Prostate gland (tissue), 2 donors: ENCODE data around the gene MACO1.

Source experiments
- POLR2A ChIP-seq: fragments of 450-650 bp; IDR thresholded peaks from one replicate; pipeline ENCODE4 v1.6.1; 2016; ENCODE audit warnings: antibody characterized with exemption, mild to moderate bottlenecking
- POLR2AphosphoS5 ChIP-seq: sonication (generic); formaldehyde crosslinking; IDR thresholded peaks from one replicate; pipeline ENCODE4 v1.6.1; 2017; ENCODE audit warnings: antibody characterized with exemption
- TF ChIP-seq, protein P1 (sequence below), 4 experiments: fragments of 200-600 bp in 2 of 4; fragments of 450-650 bp in 2 of 4; sonication (generic) in 2 of 4; IDR thresholded peaks; 1 replicate in 3 of 4; 2 replicates in 1 of 4; pipeline ENCODE4 v1.5.1; 2016 to 2019; ENCODE audit warnings: antibody characterized with exemption in 4 of 4, mild to moderate bottlenecking in 2 of 4, moderate library complexity in 2 of 4

DNA sequence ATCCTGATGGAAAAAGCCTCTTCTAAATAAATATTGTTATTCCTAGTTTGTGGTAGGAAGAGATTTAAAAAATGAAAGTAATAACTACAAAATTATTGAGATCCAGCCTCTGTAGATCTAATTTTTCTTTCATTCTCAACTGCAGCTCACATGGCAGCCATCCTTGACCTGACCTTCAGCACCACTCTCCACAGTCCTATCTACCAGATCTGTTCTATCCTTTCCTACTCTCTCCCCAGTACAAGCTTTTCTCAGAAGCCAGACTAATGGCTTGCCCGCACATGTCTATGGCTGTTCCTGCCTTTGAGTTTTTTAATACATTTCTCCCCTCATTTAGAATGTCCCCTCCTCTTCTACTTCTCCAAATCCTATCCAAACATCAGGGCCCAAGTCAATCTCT is 51.5 kb downstream of the MACO1 start:
- TF ChIP-seq, protein P1, sequence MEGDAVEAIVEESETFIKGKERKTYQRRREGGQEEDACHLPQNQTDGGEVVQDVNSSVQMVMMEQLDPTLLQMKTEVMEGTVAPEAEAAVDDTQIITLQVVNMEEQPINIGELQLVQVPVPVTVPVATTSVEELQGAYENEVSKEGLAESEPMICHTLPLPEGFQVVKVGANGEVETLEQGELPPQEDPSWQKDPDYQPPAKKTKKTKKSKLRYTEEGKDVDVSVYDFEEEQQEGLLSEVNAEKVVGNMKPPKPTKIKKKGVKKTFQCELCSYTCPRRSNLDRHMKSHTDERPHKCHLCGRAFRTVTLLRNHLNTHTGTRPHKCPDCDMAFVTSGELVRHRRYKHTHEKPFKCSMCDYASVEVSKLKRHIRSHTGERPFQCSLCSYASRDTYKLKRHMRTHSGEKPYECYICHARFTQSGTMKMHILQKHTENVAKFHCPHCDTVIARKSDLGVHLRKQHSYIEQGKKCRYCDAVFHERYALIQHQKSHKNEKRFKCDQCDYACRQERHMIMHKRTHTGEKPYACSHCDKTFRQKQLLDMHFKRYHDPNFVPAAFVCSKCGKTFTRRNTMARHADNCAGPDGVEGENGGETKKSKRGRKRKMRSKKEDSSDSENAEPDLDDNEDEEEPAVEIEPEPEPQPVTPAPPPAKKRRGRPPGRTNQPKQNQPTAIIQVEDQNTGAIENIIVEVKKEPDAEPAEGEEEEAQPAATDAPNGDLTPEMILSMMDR (IDR thresholded peaks at IDR 0.05) = no peak
- no peak for TF ChIP-seq POLR2A
- no peak for TF ChIP-seq POLR2AphosphoS5
